ENCODE measurements around the gene ANKRD36B.
"Not testable (repeated sequence)": the region's sequence is repeated elsewhere in the genome, so short reads cannot be mapped to it uniquely, and the experiment has no call there.

DNA sequence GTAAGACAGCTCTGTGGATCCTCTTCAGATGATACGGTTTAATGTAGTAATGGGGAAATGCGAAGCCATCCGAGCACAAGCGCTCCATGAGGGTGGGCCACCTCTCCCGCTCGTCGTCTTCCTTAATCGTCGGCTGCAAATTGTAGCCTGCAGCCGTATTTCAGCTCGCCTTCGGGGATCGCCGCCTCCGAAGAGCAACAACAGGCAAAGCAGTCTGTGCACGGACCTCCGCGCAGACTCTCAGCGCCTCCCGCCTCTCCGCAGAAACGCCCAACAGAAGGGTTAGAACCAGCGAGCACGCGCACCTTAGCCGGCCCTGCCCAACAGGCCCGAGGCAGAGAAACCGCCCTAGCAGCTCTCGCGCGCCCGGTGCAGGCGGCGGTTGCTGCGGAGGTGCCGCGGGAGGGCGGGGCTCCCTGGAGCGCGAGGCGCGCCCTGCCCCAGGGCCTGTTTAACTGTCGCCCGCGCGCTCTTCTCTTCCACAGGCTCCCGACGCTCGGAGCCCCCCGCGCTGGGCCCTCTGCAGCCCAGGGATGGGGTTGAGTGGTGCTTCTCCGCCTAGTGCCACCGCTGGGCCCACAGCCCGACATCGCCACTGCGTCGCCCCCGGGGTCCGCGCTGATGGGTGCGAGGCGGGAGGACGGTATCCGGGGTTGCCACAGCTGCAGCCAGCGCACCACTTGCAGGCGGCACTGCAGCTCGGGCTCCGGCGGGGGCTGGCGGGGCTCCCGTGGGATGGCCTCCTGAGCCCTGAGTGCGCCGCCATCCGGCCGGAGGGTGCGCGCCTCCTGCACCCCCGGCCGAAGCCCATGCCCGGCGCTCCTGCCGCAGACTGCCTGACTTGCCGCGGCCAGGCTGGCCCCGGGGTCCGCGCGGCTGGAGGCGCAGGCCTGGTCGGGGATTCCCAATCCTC lies at the start of gene ANKRD36B:
- TF ChIP-seq, protein P1, sequence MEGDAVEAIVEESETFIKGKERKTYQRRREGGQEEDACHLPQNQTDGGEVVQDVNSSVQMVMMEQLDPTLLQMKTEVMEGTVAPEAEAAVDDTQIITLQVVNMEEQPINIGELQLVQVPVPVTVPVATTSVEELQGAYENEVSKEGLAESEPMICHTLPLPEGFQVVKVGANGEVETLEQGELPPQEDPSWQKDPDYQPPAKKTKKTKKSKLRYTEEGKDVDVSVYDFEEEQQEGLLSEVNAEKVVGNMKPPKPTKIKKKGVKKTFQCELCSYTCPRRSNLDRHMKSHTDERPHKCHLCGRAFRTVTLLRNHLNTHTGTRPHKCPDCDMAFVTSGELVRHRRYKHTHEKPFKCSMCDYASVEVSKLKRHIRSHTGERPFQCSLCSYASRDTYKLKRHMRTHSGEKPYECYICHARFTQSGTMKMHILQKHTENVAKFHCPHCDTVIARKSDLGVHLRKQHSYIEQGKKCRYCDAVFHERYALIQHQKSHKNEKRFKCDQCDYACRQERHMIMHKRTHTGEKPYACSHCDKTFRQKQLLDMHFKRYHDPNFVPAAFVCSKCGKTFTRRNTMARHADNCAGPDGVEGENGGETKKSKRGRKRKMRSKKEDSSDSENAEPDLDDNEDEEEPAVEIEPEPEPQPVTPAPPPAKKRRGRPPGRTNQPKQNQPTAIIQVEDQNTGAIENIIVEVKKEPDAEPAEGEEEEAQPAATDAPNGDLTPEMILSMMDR (IDR thresholded peaks at IDR 0.05), result not testable (repeated sequence)
- peak in 2 of 3 donors; percentile 74 to 77 for TF ChIP-seq POLR2A (IDR thresholded peaks at IDR 0.05)
